ENCODE results near the gene GPR151. TPM values are rescaled to one million over a fixed set of nuclear protein-coding genes. Genes with fewer than 3 reads are reported as not detected.

Gene GPR151
- 0.46 TPM for total RNA-seq

GRCh38 chr5:146516151-146516475, at the start of gene GPR151:
GPR151 (minus strand) TSS chr5:146516190; CDS start chr5:146516113, 77 bp downstream.

Small RNAs within 50 kb of the gene (small RNA-seq; reads per million reads assigned to genes)
- not detected for gene RF02271

Other genes with a start within 250 kb of the GPR151 start
- gene POU4F3, start 177.4 kb downstream of the GPR151 start, total RNA-seq: not detected
- 82.4 TPM for gene TCERG1, start 68.9 kb downstream of the GPR151 start, total RNA-seq

All from diencephalon (tissue), 1 donor.